Stimulated activated CD4-positive, alpha-beta T cell treated with anti-CD3 and anti-CD28 coated beads, Interleukin-4, amount 100 ng/mL, for 1 hour (primary cell): Measurements from ENCODE around the gene PC.
"Not testable (repeated sequence)": the region's sequence is repeated elsewhere in the genome, so short reads cannot be mapped to it uniquely, and the experiment has no call there.

ENCODE experiments used
- DNase-seq: peaks from one replicate; pipeline ENCODE4 v3.0.0-alpha.2; 2020

The PC gene

DNA sequence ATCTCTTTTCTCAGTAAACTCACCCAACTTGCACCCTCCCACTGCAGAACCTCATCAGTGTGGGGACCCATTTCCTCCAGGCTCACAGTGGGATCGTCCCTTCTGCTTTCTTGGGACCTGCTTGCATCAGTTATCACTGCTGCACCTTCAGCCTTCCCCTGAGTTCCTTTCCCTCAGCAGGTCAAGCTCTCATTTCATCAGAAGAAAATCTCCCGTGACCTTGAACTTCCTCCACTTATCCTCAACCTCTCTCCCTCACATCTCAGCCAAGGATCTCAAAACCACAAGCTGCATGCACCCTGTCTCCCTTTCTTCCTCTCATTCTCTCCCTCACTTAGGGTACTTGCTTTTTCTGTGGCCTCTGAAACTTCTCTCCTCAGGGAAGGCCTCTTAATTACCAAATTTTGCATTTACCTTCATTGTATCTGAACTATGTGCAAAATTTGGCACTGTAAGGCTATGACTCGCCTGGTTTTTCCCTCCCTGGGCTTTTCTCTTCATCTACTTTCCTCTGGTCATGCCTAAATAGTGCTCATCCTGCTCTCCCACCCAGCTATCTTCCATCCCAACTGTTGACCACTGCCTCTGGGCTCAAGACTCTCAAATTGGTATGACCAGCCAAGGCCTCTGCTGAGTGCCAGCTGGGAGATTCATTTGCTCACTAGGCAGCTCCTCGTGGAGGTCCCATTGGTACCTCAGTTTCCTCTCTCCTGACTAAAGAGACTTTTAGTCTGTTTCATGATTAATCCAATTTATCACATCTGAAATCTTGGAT, 117.7 kb downstream of the PC start:
- DNase-seq, result no peak

DNA sequence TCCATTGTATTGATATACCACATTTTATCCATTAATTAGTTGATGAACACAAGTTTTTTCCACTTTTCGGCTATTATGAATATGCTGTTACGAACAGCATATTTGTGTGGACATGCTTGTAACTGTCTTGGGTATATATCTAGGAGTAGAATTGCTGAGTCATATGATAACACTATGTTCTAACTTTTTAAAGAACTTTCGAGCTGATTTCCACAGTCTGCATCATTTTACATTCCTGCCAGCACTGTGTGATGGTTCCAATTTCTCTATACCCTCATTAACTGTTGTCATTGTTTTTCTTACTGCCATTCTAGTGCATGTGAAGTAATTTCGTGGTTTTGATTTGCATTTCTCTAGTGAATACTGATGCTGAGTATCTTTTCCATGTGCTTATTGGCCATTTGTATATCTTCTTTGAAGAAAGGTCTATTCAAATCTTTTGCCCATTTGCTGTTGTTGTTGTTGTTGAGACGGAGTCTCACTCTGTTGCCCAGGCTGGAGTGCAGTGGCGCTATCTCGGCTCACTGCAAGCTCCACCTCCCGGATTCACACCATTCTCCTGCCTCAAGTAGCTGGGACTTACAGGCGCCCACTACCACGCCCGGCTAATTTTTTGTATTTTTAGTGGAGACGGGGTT, 122.3 kb downstream of the PC start:
- DNase-seq, result no peak

DNA sequence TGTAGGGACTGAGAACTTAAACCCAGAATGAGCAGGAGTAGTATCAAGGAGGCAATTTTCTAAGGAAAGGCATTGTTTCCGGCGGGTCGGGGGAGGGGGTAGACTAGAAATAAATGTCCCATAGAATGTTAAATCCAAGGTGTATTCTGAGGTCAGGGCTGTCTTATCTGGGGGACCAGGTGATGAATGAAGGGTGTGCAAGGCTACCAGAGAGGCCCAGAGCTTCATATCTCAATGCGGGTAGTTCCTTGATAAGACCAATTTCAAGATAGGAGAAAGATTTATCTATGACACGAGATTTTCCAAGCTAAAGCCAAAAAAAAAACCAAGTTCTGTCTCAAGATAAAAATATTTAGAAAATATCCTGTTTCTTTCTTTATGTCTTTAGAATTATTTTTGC, 123.2 kb downstream of the PC start:
- no peak for DNase-seq

DNA sequence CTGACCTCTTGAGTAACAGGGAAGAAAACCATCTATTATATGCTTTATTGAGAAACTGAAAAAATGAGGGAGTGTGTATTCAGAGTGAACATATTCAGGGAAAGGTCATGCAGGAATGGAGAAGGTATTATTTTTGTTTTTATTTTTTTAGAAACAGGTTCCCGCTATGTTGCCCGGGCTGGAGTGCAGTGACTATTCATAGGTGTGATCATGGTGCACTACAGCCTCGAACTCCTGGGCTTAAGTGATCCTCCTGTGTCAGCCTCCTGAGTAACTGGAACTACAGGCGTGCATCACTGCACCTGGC, 123.7 kb downstream of the PC start:
- no peak for DNase-seq

DNA sequence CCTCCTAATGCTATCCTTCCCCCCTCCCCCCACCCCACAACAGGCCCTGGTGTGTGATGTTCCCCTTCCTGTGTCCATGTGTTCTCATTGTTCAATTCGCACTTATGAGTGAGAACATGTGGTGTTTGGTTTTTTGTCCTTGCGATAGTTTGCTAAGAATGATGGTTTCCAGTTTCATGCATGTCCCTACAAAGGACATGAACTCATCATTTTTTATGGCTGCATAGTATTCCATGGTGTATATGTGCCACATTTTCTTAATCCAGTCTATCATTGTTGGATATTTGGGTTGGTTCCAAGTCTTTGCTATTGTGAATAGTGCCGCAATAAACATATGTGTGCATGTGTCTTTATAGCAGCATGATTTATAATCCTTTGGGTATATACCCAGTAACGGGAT, 133.6 kb downstream of the PC start:
- not testable (repeated sequence) for DNase-seq

DNA sequence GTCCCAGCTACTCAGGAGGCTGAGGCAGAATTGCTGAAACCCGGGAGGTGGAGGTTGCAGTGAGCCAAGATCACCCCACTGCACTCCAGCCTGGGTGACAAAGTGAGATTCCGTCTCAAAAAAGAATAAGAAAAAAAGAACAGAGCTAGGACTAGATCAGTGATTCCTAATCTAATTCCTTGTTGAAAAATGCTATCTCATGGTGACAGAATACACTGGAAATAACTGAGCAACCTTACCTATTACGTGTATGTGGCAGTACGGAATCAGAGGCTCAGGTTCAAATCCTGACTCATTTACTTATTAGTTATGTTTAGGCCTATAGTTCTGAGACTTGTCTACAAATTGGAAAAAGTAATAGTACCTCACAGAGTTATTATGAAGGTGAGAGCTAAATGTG, 134.5 kb downstream of the PC start:
- DNase-seq, result no peak

DNA sequence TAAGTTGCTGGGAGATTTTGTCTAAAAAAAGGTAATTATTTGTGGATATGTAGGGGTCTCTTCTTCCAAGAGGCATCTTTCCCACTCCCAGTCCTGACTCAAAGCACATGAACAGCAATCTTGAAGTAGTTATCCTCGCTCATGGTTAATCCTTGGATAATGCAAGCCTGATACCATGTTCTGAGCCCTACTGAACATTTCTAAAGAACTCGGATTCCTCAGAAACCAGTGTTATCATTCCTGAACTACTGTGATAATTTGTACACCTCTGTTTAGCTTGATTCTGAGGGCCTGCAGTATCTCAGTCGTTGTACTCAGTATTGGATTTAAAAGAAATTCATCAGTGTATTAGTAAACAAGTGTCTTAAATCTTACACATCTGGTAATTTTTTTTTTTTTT, 137.3 kb downstream of the PC start:
- DNase-seq, result no peak

DNA sequence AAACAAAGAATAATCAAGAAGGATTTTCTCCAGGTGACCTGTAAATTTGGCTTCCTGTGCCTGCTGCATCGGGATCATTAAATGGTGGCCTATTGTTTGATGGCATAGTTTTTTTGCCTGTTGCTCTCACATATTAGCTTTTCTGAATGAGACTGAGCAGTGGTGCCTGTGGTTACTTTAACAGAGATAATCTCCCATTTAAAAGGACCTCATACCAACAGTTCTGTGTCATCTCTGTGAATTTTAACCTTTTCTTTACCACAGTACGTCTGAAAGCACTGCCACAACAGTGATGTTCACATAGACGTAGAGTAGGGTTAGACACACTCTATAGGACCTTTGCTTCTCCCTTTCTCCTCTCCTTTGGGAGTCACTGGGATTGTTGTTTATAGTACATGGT, 137.8 kb downstream of the PC start:
- no peak for DNase-seq

DNA sequence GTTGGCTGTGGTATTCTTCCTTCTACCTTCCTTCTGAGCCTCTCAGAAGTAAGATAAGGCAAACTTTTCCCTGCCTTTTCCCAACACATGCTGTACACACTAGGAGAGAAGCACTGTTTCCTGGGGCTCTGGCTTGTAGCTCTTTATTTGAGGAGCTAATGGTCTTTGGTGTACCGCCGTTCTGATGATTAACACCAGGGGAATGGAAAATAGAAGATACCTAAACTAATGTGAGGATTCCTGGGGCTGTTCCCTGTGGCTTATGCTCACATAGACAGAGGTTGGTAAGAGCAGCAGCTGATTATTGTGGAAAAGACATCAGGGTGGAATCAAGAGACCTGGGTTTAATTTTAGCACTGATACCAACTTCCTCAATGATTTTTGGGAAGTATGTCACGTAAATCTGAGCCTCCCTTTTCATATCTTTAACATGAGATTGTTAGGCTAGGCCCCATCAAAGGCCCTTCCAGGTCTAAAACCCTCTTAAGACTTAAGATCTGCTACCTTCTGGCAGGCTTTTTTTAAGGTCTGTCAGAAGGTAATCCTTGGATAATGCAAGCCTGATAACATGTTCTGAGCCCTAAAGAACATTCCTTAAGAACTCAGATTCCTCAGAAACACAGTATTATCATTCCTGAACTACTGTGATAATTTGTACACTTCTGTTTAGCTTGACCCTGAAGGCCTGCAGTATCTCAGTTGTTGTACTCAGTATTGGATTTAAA, 139.8 kb downstream of the PC start:
- no peak for DNase-seq

DNA sequence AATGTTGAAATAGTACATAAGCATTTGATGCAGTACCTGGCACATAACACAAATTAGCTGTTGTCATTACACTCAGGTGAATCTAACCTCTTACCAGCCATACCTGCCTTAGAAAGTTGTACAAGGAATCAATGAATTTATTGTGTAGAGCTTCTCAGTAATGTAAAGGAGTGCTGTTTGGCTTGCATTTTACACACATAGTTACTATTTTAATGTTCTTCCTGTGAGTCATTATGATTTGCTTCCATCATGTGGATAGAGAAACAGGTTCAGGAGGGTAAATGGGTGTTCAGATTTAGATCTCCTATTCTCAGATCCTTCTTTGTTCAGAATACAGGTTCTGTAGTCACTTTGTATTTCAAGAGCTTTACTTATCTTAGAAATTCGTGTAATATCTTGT, 142.5 kb downstream of the PC start:
- DNase-seq, result no peak

DNA sequence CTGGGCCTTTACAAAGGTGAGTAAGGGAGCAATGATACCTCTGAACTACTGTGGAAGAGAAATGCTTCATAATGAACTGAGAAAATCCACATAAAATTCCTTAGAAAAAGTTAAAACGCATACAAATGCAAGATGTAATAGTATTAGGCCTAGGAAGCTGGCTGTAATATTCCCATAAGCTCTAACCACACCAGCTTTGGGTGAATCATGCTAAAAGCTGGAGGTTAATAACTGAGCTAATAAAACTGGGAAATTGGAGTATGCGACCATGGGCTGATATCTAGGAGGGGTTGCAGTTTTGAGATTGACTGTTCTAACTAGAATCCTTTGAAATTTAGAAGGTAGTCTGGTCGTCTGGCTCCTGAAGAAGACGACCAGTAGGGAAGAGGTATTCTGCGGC, 143.5 kb downstream of the PC start:
- DNase-seq, result no peak

DNA sequence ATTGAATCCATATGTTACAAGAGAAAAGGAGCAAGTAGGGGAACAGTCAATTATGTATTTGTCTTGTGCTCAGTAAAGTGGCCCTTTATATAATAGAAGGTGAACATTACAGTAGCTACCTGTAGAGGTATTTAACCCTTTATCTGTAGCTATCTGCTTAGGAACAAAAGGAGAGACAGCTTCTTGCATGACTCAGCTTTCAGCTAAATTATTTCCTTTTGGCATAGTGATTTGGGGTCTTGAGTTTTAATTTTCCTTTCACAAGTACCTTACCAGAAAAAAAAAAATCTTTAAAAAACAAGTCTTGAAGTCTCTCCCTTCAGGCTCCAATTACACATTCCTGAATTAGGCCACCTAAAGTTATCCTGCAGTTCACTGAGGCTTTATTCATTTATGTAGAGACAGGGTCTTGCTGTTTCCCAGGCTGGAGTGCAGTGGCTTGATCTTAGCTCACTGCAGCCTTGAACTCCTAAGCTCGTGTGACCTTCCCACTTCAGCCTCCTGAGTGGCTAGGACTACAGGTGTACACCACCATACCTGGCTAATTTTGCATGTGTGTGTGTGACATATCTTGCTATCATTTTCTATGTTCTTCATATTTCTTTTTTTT, 147.5 kb downstream of the PC start:
- no peak for DNase-seq

DNA sequence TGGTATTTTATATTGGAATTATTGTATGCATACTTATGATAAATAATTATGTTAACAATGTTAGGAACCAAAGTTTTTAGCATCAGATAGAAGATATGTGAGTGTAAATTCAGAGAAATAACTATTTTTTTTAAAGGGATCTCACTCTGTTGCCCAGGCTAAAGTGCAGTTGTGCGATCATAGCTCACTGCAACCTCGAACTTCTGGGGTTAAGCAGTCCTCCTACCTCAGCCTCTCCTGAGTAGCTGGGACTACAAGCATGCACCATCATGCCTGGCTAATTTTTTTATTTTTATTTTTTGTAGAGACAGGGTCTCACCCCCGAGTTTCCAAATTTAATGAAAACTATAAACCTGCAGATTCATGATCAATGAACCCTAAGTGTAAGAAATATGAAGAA, 148.6 kb downstream of the PC start:
- no peak for DNase-seq

DNA sequence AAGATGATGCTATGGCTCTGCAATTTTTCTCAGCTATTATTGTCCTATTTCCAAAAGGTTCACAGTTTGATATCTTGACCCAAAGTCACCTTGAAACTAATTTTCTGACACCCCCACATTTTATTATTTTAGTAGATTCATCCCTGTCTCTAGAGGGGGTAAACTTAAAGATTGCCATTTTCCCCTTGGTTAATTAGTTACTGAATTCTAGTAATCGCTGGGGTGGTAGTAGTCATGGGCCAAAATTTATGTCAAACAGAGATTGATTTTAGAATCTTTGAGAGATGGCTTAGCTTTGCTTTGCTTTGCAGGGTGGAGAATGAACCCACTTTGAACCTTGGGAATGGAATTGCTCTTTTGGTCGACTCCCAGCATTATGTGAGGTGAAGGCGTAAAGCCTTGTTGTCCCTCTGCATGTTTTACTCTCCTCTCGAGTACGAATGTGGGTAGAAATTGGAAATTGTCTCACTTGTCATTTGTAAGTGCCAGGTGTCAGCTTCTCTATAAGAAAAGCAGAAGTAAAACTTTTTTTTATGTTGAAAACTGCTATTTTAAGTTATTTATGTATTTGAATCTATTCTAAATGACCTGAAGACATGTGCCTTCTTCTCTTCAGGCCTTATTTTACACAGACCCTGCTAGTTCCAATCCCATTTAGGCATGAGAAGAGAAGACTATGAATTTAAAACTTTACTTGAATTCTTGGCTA, 157.3 kb downstream of the PC start:
- DNase-seq, result no peak

DNA sequence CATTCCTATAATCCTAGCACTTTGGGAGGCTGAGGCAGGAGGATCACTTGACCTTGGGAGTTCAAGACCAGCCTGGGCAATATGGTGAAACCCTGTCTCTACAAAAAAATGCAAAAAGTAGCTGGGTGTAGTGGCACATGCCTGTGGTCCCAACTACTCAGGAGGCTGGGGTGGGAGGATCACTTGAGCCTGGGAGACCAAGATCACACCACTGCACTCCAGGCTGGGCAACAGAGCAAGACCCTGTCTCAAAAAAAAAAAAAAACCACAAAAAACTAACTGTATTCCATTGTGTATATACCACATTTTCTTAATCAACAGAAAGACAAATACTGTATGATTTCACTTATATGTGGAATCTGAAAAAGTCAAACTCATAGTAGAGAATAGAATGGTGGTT, 158.4 kb downstream of the PC start:
- not testable (repeated sequence) for DNase-seq
